CD14-positive monocyte (primary cell): ENCODE measurements around the gene ACBD6. TPM values are rescaled to one million over a fixed set of nuclear protein-coding genes. Genes with fewer than 3 reads are reported as not detected.
A peak's percentile ranks its signal among the peaks of the same experiment; 100 is the strongest.

Source experiments
- DNase-seq, 3 donors: peaks; one replicate each; pipeline ENCODE4 v3.0.0-alpha.2; 2011 to 2022
- H2AFZ ChIP-seq: 2 replicates; pipeline ENCODE4 v1.6.0; 2012; ENCODE audit warnings: mild to moderate bottlenecking, low read depth, low read length, inconsistent platforms; ENCODE audit not compliant: insufficient read depth, poor library complexity, severe bottlenecking
- H3K27ac ChIP-seq, 2 donors: 1 replicate in 1 of 2; 2 replicates in 1 of 2; pipeline ENCODE4 v1.5.1; 2012 to 2013; ENCODE audit warnings: low read length in 2 of 2, control low read depth in 1 of 2, inconsistent platforms in 1 of 2, low read depth in 1 of 2, mild to moderate bottlenecking in 1 of 2
- H3K27me3 ChIP-seq, 2 donors: one replicate each; pipeline versions ENCODE4 v1.6.0 to v1.6.1; 2011 to 2013; ENCODE audit warnings: low read length in 2 of 2; ENCODE audit not compliant: control insufficient read depth in 2 of 2, insufficient read depth in 2 of 2
- H3K36me3 ChIP-seq, 2 donors: replicated peaks in 1 of 2; 1 replicate in 1 of 2; 2 replicates in 1 of 2; pipeline versions ENCODE4 v1.5.1 to v1.6.1; 2012 to 2013; ENCODE audit warnings: low read length in 2 of 2, control low read depth in 1 of 2, inconsistent platforms in 1 of 2, mild to moderate bottlenecking in 1 of 2; ENCODE audit not compliant: insufficient read depth in 2 of 2, control insufficient read depth in 1 of 2
- H3K4me1 ChIP-seq, 2 donors: 1 replicate in 1 of 2; 2 replicates in 1 of 2; pipeline versions ENCODE4 v1.5.1 to v1.6.1; 2012 to 2013; ENCODE audit warnings: low read length in 2 of 2, control low read depth in 1 of 2, inconsistent platforms in 1 of 2, mild to moderate bottlenecking in 1 of 2, moderate library complexity in 1 of 2; ENCODE audit not compliant: insufficient read depth in 2 of 2, control insufficient read depth in 1 of 2
- H3K4me2 ChIP-seq: replicated peaks from 2 replicates; pipeline ENCODE3; 2012; ENCODE audit warnings: low read length, moderate library complexity, mild to moderate bottlenecking; ENCODE audit not compliant: poor library complexity, severe bottlenecking; ENCODE audit errors: extremely low read depth
- H3K4me3 ChIP-seq, 3 experiments: fragments of 200-600 bp in 1 of 3; sonication (generic) in 1 of 3; replicated peaks in 1 of 3; 1 replicate in 2 of 3; 2 replicates in 1 of 3; pipeline ENCODE4 v1.5.1; 2011 to 2013; ENCODE audit warnings: low read length in 3 of 3, mild to moderate bottlenecking in 3 of 3, control low read depth in 2 of 3, low read depth in 2 of 3, inconsistent platforms in 1 of 3, moderate library complexity in 1 of 3
- H3K79me2 ChIP-seq: 2 replicates; pipeline ENCODE4 v1.6.0; 2012; ENCODE audit warnings: mild to moderate bottlenecking, control low read depth, inconsistent platforms, low read length, moderate library complexity; ENCODE audit not compliant: insufficient read depth
- H3K9ac ChIP-seq: 2 replicates; pipeline ENCODE4 v1.6.0; 2017; ENCODE audit warnings: low read length, mild to moderate bottlenecking; ENCODE audit not compliant: insufficient read depth, poor library complexity, severe bottlenecking
- H3K9me3 ChIP-seq, 2 donors: replicated peaks in 1 of 2; 1 replicate in 1 of 2; 2 replicates in 1 of 2; pipeline versions ENCODE4 v1.5.1 to v1.6.1; 2012 to 2013; ENCODE audit warnings: low read length in 2 of 2, control low read depth in 1 of 2; ENCODE audit not compliant: control insufficient read depth in 1 of 2, insufficient read depth in 1 of 2
- H4K20me1 ChIP-seq: 2 replicates; pipeline ENCODE4 v1.6.0; 2012; ENCODE audit warnings: mild to moderate bottlenecking, low read length, control low read depth, moderate library complexity; ENCODE audit not compliant: insufficient read depth
- H3K27ac Mint-ChIP-seq, 7 donors: one replicate each; pipeline ENCODE4 v1.8.0; 2020; ENCODE audit warnings: mild to moderate bottlenecking in 7 of 7, mixed read lengths in 7 of 7, moderate library complexity in 6 of 7, inconsistent platforms in 2 of 7
- H3K27me3 Mint-ChIP-seq, 3 donors: one replicate each; pipeline ENCODE4 v1.8.0; 2021 to 2022; ENCODE audit warnings: low read depth in 3 of 3, mild to moderate bottlenecking in 3 of 3, mixed read lengths in 3 of 3, moderate library complexity in 3 of 3, inconsistent platforms in 1 of 3
- H3K36me3 Mint-ChIP-seq, 2 donors: one replicate each; pipeline ENCODE4 v1.8.0; 2020; ENCODE audit warnings: mixed read lengths in 2 of 2, inconsistent platforms in 1 of 2, mild to moderate bottlenecking in 1 of 2
- H3K4me1 Mint-ChIP-seq: one replicate; pipeline ENCODE4 v1.8.0; 2020; ENCODE audit warnings: mild to moderate bottlenecking, mixed read lengths
- H3K4me3 Mint-ChIP-seq, 2 donors: one replicate each; pipeline ENCODE4 v1.8.0; 2020; ENCODE audit warnings: mild to moderate bottlenecking in 2 of 2, mixed read lengths in 2 of 2, moderate library complexity in 1 of 2
- H3K9me3 Mint-ChIP-seq, 7 donors: one replicate each; pipeline ENCODE4 v1.8.0; 2020 to 2022; ENCODE audit warnings: mixed read lengths in 7 of 7, mild to moderate bottlenecking in 6 of 7, moderate library complexity in 6 of 7, inconsistent platforms in 2 of 7
- CTCF ChIP-seq: fragments of 200-600 bp; IDR thresholded peaks from one replicate; pipeline ENCODE4 v1.8.0; 2022; ENCODE audit warnings: antibody characterized with exemption, mild to moderate bottlenecking
- WGBS: methylation state at CpG from one replicate; pipeline ENCODE4 v1.1.5; 2013; ENCODE audit warnings: missing lambda C conversion rate; ENCODE audit not compliant: insufficient coverage; 5-methylcytosine and 5-hydroxymethylcytosine counted together
- intact Hi-C, 2 donors: fragments of 100-400 bp; cut with micrococcal nuclease; formaldehyde crosslinking; loops; one replicate each; pipeline versions ENCODE4 v1.15.0 to v1.15.1; 2023
- polyA plus RNA-seq, 3 donors: library from polyadenylated mRNA; depleted of rRNA in 1 of 3; unstranded in 2 of 3; stranded (reverse) in 1 of 3; fragments of 300-500 nt in 2 of 3; fragments of >200 nt in 1 of 3; fragmentation: Illumina TruSeq in 2 of 3; gene quantifications; 1 replicate in 2 of 3; 2 replicates in 1 of 3; pipeline ENCODE4 v1.2.3, GENCODE V29; 2012 to 2021

The ACBD6 gene
- polyA plus RNA-seq, 3 donors, result 19.3 to 35.3 (median 19.7) TPM

DNA sequence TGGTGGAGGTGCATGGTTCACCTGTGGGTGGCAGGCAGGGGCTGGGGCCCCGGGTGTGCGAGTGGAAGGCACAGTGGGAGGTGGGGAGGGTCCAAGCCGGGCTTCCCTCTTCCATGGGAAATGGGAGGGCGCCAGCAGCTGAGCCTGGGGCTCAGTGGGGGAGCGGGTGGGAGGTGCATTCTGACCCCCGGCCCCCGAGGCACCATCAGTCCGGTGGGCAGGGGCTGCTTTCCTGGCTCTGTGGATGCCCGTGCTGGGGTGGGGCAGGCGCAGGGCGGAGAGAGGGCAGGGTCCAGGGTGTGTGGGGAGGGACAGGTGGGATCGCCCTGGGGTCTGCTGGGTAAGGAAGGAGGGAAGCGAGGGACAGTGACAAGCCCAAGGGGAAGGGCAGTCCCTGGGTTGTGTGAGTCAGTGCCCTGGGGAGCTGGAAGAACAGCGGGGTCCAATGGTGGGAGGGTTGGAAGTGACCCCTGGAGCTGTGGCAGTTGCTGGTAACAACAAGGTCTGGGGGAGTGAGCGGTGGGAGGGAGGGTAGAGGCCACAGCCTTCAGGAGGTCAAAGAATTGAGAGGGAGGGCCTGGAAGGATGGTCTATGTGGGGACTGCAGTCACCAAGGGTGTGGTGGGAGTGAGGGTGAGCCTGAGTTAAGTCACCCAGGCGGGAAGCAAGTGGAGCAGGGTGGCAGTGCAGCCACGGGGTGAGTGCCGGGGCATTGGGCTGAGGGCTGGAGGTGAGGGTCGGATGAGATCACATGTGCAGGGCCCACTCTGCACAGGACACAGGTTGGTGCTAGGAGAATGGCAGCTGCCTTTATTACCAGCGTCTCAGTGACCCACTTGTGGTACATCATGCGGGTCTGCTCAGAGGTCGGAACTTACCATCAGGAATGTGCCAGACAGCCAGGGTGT is 242.7 kb downstream of the ACBD6 start:
- Histone ChIP-seq H3K9ac (no peak overlapping the region), H3K4me1 (peaks cover 6 to 10% of the 10 kb centered on the region in 2 donors), H3K9me3 (no peaks in the 10 kb centered on the region), H2AFZ (no peak overlapping the region), H3K27ac (no peak overlapping the region), H3K36me3 (no peaks in the 10 kb centered on the region), H3K4me3 (no peak overlapping the region), H3K27me3 (peaks cover 0 to 2% of the 10 kb centered on the region in 2 donors), H3K79me2 (no peaks in the 10 kb centered on the region), H3K4me2 (no peak overlapping the region), H4K20me1 (no peaks in the 10 kb centered on the region)
- WGBS, result 88% methylated on average over 22 of the region's 22 CpGs
- no peak overlapping the region for H3K27ac Mint-ChIP-seq
- peaks cover 6% of the 10 kb centered on the region for H3K4me1 Mint-ChIP-seq
- no peak for DNase-seq
- H3K9me3 Mint-ChIP-seq, result peaks cover 0 to 3% (median 0%) of the 10 kb centered on the region in 7 donors
- H3K36me3 Mint-ChIP-seq, result no peaks in the 10 kb centered on the region
- peak overlapping the region in 1 of 2 donors; percentile 27 for H3K4me3 Mint-ChIP-seq
- intact Hi-C loops, result no loop called here
- peaks cover 26 to 49% (median 29%) of the 10 kb centered on the region in 3 donors for H3K27me3 Mint-ChIP-seq
- TF ChIP-seq CTCF, result no peak

GRCh38 chr1:180258935-180259334 is 243.4 kb downstream of the ACBD6 start:
- no peaks in the 10 kb centered on the region for H3K36me3 ChIP-seq
- H3K79me2 ChIP-seq, result no peaks in the 10 kb centered on the region
- Mint-ChIP-seq H3K27ac (no peak overlapping the region), H3K36me3 (no peaks in the 10 kb centered on the region), H3K9me3 (peaks cover 0 to 3% (median 0%) of the 10 kb centered on the region in 7 donors), H3K4me3 (no peak overlapping the region), H3K4me1 (peaks cover 6% of the 10 kb centered on the region), H3K27me3 (peaks cover 24 to 41% (median 26%) of the 10 kb centered on the region in 3 donors)
- WGBS, result 81% methylated on average over 5 of the region's 5 CpGs
- no peaks in the 10 kb centered on the region for H3K9me3 ChIP-seq
- H3K9ac ChIP-seq, result no peak overlapping the region
- no peak overlapping the region for H3K4me2 ChIP-seq
- H3K27ac ChIP-seq, result no peak overlapping the region
- H4K20me1 ChIP-seq, result no peaks in the 10 kb centered on the region
- H3K4me1 ChIP-seq, result peaks cover 6 to 10% of the 10 kb centered on the region in 2 donors
- H3K4me3 ChIP-seq, result no peak overlapping the region
- TF ChIP-seq CTCF, result no peak
- DNase-seq, result no peak
- intact Hi-C loops, result no loop called here
- peaks cover 0 to 2% of the 10 kb centered on the region in 2 donors for H3K27me3 ChIP-seq
- H2AFZ ChIP-seq, result no peak overlapping the region
